Lung (tissue), 12 donors: ENCODE results near the gene MYH3. TPM values are rescaled to one million over a fixed set of nuclear protein-coding genes. Genes with fewer than 3 reads are reported as not detected.

Experiments
- ATAC-seq: fragments of 200-7000 bp; cut with Tn5 transposase; one replicate; pipeline ENCODE4 v1.9.1; 2020; ENCODE audit warnings: moderate number of reproducible peaks; ENCODE audit not compliant: insufficient read depth, low FRiP score
- DNase-seq, 3 donors: peaks; one replicate each; pipeline ENCODE4 v3.0.0-alpha.2; 2013 to 2017
- H3K27ac ChIP-seq, 2 donors: one replicate each; pipeline ENCODE4 v1.5.1; 2013; ENCODE audit warnings: mild to moderate bottlenecking in 2 of 2, moderate library complexity in 2 of 2, control low read depth in 1 of 2, inconsistent platforms in 1 of 2, low read depth in 1 of 2, low read length in 1 of 2
- H3K27me3 ChIP-seq, 3 donors: one replicate each; pipeline ENCODE4 v1.5.1; 2013; ENCODE audit warnings: low read length in 2 of 3; ENCODE audit not compliant: control insufficient read depth in 3 of 3, insufficient read depth in 3 of 3
- H3K36me3 ChIP-seq, 4 donors: one replicate each; pipeline ENCODE4 v1.5.1; 2013; ENCODE audit warnings: low read length in 4 of 4, mild to moderate bottlenecking in 1 of 4, moderate library complexity in 1 of 4; ENCODE audit not compliant: control insufficient read depth in 4 of 4, insufficient read depth in 4 of 4
- H3K4me1 ChIP-seq, 5 donors: one replicate each; pipeline ENCODE4 v1.5.1; 2013; ENCODE audit warnings: low read length in 5 of 5, mild to moderate bottlenecking in 2 of 5, moderate library complexity in 1 of 5; ENCODE audit not compliant: control insufficient read depth in 5 of 5, insufficient read depth in 5 of 5
- H3K4me3 ChIP-seq: one replicate; pipeline ENCODE4 v1.5.1; 2013; ENCODE audit warnings: mild to moderate bottlenecking, control low read depth, moderate library complexity
- H3K9ac ChIP-seq, 2 donors: one replicate each; pipeline ENCODE4 v1.5.1; 2013; ENCODE audit warnings: low read length in 2 of 2, control low read depth in 1 of 2; ENCODE audit not compliant: insufficient read depth in 1 of 2
- H3K9me3 ChIP-seq, 4 donors: one replicate each; pipeline ENCODE4 v1.5.1; 2013; ENCODE audit warnings: low read length in 3 of 4, mild to moderate bottlenecking in 1 of 4, moderate library complexity in 1 of 4; ENCODE audit not compliant: control insufficient read depth in 4 of 4, insufficient read depth in 3 of 4
- CTCF ChIP-seq: IDR thresholded peaks from 2 replicates; pipeline ENCODE4 v1.5.1; 2012; ENCODE audit warnings: mild to moderate bottlenecking; ENCODE audit errors: control extremely low read depth, extremely low read depth
- WGBS, 2 donors: extraction: QIAGEN DNeasy Blood & Tissue Kit; methylation state at CpG; one replicate each; pipeline ENCODE4 v1.1.7; 2013; 5-methylcytosine and 5-hydroxymethylcytosine counted together
- polyA plus RNA-seq, 2 donors: library from polyadenylated mRNA; stranded (reverse); fragments of 200-250 nt; gene quantifications; one replicate each; pipeline ENCODE4 v1.2.1, GENCODE V29; 2013
- total RNA-seq, 2 donors: library from RNA; depleted of rRNA in 1 of 2; stranded (reverse); fragments of >200 nt in 1 of 2; gene quantifications; one replicate each; pipeline ENCODE4 v1.2.1, GENCODE V29; 2014 to 2021
- donor health status: control.
- donor health status: control.
- donor health status: Bipolar disorder and iron deficiency.
- donor health status: healthy.
- donor health status: DM: yes; HTN: yes; CAD: no.

The MYH3 gene
- total and polyA plus RNA-seq, 4 donors: 1.0 to 2.8 (median 1.7) TPM

- H3K27ac ChIP-seq: no peak overlapping the region
- 33 to 38% methylated on average over 9 of the region's 9 CpGs for WGBS, 2 donors
- no peaks in the 10 kb centered on the region for H3K36me3 ChIP-seq
- TF ChIP-seq CTCF: peak; percentile 84
- no peaks in the 10 kb centered on the region for H3K9me3 ChIP-seq
- H3K4me1 ChIP-seq: peaks cover 0 to 1% (median 0%) of the 10 kb centered on the region in 5 donors
- H3K27me3 ChIP-seq: no peaks in the 10 kb centered on the region
- ATAC-seq: peak; percentile 67
- DNase-seq: peak; percentile 65 to 74 (median 66)
- no peak overlapping the region for H3K4me3 ChIP-seq
- no peak overlapping the region for H3K9ac ChIP-seq
These were observed 40.5 kb downstream of the MYH3 start for GRCh38 chr17:10616502-10617119.

DNA sequence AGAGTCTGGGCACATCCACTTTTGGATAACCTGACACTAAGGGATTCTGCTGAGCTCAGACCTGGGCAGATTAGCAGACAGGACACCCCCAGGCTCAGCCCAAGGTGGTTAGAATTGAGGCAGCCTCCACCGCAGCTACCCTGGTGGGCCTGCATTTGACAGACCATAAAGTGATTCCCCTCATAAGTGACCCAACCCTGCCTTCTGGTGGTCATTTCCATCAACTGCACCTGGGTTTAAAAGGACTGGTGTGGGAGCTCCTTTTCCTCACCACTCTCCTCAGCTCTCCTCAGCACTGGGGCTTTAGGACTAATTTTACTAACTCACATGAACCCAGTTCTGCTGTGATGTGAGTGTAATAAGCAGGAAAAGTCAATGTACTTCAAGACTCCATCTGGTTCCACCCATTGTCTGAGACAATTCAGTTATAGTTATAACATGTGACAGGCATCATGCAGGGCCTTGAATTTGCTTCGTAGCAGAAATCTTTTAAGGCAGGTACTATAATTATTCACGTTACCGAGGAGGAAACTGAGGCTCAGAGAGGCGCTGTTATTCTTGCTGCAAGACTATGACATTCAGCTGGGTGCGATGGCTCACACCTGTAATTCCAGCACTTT, 42.5 kb downstream of the MYH3 start:
- Histone ChIP-seq H3K9ac (no peak overlapping the region), H3K4me1 (peaks cover 0 to 1% (median 0%) of the 10 kb centered on the region in 5 donors), H3K36me3 (no peaks in the 10 kb centered on the region), H3K9me3 (no peaks in the 10 kb centered on the region), H3K27me3 (no peaks in the 10 kb centered on the region), H3K27ac (no peak overlapping the region), H3K4me3 (no peak overlapping the region)
- 70 to 78% methylated on average over 6 of the region's 6 CpGs for WGBS, 2 donors
- TF ChIP-seq CTCF: no peak
- DNase-seq (peak; percentile 73 to 78 (median 78)), ATAC-seq (no peak)

DNA sequence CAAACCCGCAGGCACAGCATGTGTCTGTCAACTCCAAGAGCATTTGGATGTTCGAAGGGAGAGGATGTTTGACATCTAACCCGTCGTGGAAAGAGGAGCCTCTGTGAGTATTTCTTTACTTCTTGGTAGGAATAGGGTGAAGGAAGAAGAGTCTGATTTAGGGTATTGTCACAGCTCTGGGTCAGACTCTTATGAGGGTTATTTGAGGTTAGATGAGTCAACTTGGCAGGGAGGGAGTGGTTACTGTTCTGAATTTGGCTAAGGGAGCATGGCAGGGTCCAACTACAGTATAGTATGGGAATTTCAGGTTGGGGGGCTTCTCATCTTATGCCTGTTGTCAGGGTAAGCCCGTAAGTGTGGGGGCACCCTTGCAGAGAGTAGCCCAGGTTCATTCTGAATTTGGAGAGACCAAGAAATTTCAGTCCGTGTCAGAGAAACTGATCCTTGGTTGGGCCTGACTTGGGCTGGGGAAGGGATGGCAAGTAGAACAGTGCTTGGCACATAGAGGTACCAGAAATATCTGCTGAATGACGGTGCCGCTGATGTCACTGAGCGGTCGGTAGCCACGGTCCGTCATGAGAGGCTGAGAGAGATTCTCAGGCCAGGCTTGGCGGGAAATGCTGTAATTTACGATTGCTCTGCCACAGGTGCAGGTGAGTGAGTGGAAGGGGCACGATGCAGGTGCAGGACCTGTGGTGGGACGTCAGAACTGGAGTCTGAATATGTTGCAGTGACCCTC, 43.2 kb downstream of the MYH3 start:
- Histone ChIP-seq H3K27me3 (no peaks in the 10 kb centered on the region), H3K9ac (no peak overlapping the region), H3K36me3 (no peaks in the 10 kb centered on the region), H3K4me3 (no peak overlapping the region), H3K27ac (no peak overlapping the region), H3K4me1 (peaks cover 0 to 1% (median 0%) of the 10 kb centered on the region in 5 donors), H3K9me3 (no peaks in the 10 kb centered on the region)
- 75 to 83% methylated on average over 16 of the region's 16 CpGs for WGBS, 2 donors
- TF ChIP-seq CTCF: no peak
- DNase-seq (no peak), ATAC-seq (no peak)
